HTERT RPE-1 (cell line): ENCODE results near the gene NCKAP1.

Experiments used
- in situ Hi-C: fragments of 300-500 bp; cut with MboI; formaldehyde crosslinking; loops from 4 replicates; pipeline ENCODE4 v1.14.3; 2020; ENCODE audit warnings: low sequenced_read_pairs

Gene NCKAP1

DNA sequence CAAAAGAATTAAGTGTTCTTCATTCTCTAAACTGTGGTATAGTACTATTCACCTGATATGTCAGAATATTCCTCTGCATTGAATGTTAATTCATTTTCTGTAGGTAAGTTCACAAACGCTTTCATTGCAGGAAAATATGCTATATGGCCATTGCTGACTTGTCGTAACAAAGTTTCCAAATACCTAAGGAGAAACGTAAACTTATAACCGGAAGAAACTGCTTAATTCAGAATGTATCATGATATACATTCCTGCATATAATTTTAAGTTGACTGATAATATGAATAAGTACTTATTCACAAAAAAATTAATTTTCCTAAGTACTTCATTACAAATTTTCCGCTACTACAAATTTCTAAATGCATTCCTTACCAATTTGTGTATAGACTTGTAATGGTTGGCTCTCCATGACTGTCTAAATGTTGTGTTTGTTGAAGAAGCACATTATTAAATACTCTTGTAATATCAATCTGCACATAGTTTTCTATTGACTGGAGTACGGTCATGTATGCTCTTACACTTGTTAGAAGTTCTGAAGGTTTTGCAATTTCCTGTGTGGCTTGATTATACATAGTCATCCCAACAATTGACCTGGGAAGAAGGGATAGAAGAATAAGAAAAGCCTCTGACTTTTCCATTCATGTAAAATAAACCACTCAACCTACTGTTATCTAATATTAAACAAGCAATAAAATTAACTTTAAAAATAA, 85.4 kb downstream of the NCKAP1 start:
- in situ Hi-C loops, result no loop called here

DNA sequence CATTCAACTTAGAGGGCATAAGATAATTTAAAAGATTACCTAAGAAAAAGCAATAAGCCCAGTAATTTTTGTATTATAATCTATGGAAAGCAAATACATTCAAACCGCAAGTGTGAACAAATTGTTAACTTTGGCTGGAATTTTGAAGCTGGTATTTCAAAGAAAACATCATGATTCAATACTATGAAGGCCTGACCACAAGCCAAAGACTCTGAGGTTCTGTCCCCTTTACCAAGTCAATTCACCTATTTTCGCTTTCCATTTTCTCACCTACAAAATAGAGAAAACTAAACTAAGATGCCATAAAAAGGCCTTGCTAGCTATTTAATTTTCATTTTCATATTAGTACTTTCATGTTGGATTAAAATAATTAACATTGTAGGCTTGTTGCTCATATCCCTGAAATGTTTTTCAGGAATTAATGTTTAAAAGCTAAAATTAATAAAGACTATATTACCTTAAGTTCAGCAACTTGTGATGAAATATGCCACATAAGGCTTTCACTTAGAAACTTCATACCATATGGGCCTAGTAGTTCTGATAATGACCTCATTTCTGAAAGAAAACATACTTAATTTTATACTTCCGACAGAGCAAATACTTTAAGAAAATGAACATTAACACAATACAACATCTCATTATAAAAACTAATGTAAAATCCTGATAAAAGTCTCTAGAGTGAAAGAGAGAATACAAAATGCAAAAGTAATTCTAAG, 86.2 kb downstream of the NCKAP1 start:
- in situ Hi-C loops, result no loop called here

DNA sequence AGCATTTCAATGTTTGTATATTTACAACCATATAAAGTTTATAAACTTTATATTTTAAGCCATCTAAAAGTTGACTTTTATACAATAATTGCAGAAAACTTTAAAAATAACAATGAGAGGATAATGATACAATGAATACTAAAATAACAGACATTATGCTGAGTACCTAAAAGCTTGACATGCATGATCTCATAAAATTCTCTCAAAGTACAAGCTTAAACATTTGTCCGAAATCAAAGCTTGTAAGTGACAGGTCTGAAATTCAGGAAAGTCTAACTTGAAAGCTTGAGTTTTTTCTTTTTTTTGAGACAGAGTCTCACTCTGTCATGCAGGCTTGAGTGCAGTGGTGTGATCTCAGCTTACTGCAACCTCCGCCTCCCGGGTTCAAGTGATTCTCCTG, 87.7 kb downstream of the NCKAP1 start:
- in situ Hi-C loops, result no loop called here

DNA sequence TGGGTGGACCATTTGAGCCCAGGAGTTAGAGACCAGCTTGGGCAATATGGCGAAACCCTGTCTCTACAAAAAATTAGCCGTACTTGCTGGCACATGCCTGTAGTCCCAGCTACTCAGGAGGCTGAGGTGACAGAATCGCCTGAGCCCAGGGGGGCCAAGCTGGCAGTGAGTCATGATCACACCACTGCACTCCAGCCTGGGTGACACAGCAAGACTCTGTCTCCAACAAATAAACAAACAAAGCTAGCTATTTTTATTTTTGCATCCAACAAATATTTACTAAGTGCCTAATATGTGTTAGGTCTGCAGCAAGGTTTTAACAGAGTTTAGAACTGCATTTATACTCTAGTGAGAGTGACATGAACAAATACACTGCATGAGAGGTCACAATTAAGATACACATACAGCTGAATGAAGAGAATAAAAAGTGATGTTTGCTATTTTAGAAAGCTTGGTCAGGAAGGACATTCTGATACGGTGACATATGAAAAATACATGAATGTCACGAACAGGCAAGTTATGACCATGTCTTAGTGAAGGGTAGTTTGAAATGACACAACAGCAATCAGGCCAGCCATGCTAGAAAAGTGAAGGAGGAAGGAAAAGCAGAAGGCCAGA, 88.6 kb downstream of the NCKAP1 start:
- in situ Hi-C loops, result no loop called here

DNA sequence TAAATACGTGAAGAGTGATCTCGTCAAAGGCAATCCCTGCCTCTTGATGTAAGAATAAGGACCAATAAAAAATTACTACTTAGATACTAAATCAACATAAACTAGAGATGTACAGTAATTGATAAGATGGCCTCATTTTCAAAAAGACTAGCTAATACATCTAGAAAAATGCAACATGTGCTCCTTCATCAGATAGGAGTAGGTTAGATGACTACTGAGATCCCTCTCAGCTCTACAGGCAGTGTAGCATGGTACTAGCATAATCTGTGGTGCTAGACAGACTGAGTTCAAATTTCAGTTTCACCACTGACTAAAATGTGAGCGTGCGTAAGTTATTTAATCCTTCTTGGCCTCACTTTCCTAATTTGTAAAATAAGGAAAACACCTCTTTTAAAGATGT, 89.2 kb downstream of the NCKAP1 start:
- in situ Hi-C loops, result no loop called here

DNA sequence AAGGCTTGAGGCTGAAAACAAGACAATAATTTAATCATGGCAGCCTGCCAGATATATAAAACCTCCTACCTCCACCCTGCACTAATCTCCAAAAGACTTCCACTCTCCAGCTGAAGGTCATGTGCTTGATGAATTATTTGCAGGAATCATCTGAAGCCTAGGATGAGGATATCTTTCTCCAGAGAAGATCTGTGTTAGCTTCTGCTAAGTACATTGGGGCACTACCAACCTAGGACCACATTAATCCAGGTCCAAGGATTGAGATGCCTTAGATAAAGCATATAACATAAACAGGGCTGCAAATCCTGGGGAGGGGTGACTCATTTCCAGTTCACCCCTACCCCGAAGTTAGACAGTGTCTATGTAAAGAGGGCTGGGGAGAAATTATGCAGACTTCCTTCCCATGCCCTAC, 91.3 kb downstream of the NCKAP1 start:
- in situ Hi-C loops, result no loop called here

DNA sequence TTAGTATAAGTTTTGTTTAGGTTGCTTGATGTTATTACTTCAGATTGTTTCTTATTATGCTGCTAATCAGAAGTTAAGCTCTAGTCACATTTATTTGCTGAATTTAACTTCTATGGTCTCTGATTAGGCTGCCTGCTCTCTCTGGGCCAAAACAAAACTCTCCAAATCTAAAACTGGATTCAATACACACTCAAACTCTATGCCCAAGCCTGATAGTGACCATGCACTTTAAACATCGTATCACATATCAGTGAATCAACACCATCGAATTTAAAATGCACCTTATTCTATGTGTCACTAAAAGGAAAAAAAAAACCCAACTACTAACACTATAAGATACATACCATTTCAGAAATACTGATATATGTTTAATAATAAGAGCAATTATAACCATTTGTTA, 94.9 kb downstream of the NCKAP1 start:
- in situ Hi-C loops, result no loop called here

DNA sequence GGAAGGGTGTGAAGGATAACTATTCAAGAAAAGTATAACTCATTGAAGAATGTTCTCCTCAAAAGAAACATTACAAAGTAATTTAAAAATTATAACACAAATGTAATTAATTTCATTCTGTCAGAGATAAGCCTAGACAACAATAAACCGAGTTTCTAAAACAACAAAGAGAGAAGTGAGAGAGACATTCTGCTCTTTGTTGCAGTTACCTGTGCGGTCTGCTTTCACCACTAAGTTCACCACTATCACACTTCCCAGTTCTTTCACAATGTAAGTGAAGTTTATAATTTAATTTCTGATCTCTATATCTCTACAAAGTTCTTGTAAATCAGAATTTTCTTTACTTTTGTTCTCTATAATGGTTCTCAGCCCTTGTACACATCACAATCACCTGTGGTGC, 95.5 kb downstream of the NCKAP1 start:
- in situ Hi-C loops, result no loop called here

DNA sequence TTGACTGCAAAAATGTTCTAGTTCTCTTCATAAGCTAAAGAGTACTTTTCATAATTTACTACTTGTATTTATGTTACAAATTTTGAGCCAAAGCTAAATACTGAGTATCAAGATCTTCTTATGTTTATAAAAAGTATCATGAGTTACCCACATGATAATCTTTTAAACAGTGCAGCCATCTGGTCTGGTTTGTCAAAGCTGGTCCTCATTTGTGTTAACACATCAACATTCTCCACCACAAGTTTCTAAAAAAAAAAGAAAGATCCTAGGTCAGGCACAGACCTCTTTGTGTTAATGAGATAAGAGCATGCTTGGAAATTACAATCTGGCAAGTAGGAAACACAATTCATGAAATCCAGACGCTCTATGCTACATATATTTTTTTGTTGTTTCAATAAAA, 96.3 kb downstream of the NCKAP1 start:
- in situ Hi-C loops, result no loop called here

DNA sequence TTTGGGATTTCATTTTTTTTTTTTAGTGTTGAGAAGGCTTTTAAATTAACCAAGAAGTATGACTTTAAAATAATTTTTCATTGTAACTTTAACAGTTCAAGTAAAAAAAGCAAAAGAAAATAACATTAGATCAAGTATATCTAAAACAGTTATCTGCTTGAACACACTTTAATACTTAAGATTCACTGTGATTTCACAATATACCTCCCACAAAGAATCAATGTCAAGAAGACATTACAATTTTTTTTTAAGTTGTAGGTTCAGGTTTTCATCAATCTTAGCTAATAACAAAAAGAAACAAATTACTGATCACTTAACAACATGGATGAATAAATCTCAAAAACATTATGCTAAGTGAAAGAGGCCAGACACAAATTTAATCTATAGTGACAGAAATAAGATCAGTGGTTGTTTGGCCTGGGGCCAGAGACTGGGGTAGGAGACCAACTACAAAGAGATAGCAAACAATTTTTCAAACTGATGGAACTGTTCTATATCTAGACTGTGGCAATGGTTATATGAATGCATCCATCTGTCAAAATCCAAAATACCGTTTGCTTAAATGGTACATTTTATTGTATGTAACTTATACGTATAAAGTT, 97.0 kb downstream of the NCKAP1 start:
- in situ Hi-C loops, result no loop called here

DNA sequence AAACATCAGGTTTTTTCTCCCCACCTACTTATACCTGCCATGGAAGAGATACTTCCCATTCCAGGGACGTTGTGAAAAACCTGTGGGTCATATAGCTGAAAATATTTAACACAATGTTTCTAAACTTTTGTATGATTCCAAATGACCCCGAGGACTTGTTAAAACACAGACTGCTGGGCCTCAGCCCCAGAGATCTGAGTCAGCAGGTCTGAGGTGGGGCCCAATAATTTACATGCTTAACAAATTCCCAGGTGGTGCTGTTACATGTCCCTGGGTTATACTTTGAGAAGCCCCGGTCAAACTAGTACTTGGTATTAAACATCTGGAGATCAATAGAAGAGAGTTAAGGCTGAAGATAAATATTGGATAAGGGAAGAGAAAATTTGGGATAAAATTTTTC, 100.4 kb downstream of the NCKAP1 start:
- in situ Hi-C loops, result no loop called here

DNA sequence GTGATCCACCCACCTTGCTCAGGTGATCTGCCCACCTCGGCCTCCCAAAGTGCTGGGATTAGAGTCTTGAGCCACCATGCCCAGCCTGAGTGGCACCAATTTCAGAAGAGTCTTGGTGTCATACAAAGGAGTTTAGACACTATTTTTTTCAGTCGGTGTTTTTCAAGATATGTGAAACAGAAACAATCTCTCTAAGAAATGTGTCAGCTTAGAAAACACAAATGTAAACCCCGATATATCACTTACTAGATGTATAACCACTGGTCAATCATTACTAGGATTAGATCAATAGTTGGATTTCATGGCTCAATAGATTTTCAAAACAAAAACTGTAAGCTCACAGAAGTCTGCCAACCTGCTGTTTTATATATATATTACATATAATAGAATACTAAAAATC, 104.6 kb downstream of the NCKAP1 start:
- in situ Hi-C loops, result no loop called here

DNA sequence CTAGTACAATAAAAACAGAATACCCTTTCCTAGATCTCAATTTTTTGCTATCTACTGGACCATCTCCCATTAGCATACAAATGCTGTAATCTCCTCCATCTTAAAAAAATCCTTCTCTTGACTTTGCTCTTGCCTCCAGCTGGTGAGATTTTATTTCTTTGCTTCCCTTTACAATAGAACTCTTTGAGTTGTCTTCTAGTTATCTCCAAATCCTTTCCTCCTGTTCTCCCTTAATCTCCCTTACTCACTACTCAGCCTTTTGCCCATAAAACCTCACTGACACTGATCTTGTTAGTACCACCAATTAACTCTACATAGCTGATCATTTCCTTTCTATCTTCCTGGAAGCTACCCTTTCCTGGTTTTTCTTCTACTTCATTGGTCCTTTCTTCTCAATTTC, 108.3 kb downstream of the NCKAP1 start:
- in situ Hi-C loops, result no loop called here

DNA sequence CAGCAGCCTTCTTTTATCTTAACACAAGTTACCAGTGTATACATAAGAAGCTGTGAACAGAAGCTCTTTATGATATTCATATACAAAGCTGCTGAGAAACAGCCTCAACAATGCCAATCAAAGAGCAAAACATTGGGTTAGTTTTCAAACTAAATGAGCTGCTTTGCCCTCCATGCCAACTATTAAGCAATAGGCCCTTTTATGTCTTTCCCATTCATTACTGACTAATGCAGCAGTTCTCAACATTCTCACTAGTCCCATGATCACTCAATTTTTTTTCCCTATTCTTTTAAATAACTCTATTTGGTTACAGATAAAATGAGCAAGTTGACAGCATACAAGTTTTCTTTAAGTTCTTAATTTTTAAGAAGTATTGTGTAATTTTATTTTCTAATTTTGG, 114.0 kb downstream of the NCKAP1 start:
- in situ Hi-C loops, result no loop called here

DNA sequence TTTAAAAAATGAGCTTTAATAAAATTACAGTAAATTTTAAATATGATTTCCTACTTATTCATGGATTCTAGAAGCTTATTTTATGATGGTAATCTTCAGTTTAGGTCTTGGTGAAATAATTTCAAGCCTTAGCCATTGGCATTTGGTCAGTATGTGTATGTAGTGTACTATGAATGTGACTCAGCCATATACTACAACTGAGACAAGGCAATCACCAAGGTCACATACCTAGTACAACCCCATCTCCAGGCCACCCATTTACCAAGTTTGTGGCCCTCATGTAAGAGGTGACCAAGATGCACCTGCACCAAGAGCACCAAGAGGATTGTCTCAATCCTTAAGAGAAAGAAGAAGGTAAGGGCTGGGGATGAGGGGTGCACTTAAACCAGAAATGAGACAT, 117.0 kb downstream of the NCKAP1 start:
- in situ Hi-C loops, result no loop called here

DNA sequence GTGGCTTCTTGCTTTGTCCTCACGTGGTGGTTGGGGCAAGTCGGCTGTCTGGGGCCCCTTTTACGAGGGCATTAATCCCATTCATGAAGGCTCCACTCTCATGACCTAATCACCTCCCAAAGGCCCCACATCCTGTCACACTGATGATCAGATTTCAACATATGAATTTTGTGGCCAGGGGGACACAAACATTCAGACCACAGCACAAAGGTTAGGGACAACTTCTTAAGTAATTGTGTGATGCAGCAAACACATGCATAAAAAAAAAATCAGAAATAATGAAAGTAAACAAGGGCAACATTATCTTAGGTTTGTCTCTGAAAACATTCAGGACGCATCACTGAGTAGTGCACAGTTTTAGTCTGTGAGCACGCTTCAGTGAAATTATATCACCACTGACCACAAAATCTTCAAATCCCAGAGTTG, 117.6 kb downstream of the NCKAP1 start:
- in situ Hi-C loops, result no loop called here

DNA sequence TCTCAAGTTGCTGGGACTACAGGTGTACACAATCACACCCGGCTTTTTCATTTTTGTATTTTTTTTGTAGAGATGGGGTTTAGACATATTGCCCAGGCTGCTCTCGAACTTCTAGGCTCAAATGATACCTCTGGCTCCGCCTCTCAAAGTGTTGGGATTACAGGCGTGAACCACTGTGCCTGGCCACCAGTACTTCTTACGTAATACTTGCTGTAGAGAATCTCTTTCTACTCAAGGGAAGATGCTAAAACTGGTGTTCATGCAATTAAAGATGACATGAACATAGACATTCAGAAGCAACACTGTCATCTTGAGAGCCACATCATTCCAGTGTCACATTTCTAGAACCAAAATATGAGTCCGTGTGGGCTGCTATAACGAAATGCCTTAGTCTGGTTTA, 118.2 kb downstream of the NCKAP1 start:
- in situ Hi-C loops, result no loop called here

DNA sequence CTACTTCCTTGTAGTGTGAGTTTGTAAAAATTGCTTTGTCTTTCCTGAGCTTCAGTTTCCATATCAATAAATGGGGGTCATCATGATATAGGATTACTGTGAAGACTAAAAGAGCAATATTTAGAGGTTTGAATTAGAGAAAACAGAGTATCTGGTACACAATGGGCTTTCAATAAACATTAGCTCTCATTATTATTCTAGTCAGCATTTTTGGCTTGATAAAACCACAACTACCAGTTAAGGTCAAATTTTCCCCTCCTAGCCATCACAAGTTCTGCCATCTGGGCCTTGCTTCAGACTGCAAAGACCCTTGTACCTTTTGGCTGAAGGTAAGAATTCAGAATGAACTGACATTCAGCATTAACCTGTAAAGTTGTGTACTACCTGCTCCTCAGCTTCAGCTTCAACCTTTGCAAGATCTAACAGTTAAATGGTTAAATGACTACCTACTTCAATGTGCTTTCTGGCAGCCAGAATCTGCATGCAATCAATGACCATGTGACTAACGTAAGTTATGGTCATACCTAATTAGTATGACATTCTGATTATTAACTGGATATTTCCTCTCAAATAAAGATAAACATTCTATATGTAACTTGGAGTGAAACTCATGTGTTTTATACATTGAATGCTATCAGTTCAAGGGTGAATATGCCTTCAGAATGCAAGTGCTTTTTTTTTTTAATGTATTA, 119.2 kb downstream of the NCKAP1 start:
- in situ Hi-C loops, result no loop called here

DNA sequence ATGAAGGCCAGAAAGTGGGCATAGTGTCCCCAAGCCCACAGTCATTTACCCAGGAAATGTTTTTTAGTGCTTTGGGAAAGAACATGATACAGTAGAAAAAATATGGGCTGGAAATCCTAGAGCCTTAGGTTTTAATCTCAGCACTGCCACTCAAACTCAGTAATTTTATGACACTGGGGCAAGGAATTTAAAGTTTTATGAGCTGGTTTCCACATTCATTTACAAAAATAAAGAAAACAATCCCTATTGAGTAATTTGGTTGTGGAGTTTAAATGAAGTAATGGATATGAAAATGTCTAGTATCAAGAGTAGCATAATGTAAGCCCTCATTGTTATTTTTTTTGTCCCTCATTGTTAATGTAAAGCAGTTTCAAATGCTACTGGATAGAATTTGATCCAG, 120.3 kb downstream of the NCKAP1 start:
- in situ Hi-C loops, result no loop called here

DNA sequence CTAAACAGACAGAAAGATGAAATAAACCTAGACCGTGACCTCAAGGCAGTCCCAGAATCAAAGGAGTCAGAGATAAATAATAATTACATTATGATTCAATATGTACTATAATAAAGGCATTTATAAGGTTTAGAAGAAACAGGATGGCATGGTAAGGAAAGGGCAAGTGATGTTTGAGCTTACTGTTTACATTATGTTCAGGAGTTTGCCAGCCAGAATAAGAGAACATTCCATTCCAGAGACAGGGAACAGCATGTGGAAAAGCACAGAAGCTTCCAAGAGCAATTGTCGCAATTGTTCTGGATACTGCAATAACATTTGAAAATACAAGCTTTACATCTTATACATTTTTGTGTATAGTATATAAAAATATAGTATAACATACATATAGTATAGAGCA, 121.8 kb downstream of the NCKAP1 start:
- in situ Hi-C loops, result no loop called here
